ELR (cell line): Measurements from ENCODE around the gene ZSWIM5.

Experiments
- DNase-seq: peaks from one replicate; pipeline ENCODE4 v3.0.0-alpha.2; 2015; ENCODE audit warnings: low read depth

ZSWIM5 gene

GRCh38 chr1:45026446-45026845, 180.0 kb downstream of the ZSWIM5 start:
- DNase-seq, result no peak

GRCh38 chr1:45023663-45024062, 182.7 kb downstream of the ZSWIM5 start:
- DNase-seq, result no peak

DNA sequence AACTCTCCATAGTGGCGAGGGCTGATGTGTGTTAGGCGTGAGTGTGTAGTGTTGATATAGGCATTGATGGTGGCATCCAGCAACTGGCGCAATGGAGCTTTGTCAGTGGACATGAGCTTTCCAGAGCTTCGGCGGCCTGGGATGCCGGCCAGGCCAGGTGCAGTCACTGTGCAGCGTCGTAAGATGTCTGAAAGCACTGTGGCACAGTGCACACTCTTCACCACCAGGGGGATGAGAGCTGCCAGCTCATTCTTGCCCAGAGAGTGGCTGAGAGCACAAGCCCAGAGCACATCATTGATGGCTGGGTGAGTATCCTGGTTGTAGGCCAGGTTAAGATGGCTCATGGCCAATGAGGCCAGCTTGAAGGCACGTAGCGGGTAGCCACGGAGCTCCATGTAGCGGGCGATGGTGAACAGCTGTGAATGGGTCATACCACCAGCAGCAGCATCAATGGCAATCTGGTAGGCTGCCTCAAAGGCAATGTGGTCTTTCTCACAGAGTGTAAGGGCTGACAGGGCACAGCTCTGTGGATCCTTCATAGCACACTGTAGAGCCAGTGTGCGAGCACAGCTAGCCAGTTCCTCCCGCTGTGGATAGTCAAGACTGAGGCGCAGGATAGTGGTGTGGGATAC, 187.7 kb downstream of the ZSWIM5 start:
- DNase-seq, result peak; percentile 71

DNA sequence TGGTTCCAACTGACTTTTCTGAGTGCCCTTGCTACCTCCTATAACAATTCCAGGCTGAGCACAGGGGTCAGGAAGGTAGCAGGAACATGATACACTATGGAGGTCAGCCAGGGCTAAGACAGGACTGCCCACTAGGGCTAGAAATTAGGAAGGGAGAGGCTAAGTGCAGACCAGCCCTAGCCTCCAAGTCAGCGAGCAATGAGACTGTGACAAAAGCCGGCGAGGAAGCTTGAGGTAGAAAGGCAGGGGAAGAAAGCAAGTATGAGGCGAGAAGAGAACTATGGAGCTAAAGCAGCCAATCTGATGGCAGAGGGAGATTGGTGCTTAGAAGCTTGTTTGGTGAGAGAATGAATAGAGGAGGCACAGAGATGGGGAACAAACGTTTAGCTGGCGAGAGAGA, 189.6 kb downstream of the ZSWIM5 start:
- DNase-seq, result no peak

DNA sequence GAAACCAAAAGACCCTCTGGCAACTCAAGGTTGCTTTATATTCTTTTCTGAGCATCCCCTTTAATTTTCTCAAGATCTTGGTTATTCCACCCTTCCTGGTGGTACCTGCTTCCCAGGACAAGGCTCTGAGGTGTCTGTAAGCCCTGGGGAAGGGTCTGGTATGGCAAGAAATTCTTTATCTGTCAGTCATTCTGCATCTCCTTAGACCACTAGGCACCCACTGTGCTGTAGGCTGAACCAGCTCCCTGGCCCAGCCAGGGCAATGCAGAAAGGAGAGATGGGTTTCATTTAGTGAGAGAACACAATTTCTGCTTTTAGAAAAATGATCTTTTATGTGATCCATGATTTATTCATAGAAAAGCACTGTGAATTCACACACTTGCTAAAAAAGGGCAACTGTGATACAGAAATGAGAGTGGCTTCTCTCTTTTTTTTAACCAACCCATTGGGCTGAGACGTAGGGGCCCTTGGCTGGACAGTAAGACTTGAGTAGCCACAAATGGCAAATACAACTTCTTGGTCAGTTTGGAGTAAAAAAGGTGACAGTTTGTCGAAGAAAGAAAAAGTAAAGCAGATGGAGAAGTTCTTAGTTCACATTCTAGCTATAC, 190.2 kb downstream of the ZSWIM5 start:
- DNase-seq, result no peak

GRCh38 chr1:45015683-45016082, 190.7 kb downstream of the ZSWIM5 start:
- DNase-seq, result no peak

- DNase-seq, result peak; percentile 83
Measured at GRCh38 chr1:45014321-45015028, 191.9 kb downstream of the ZSWIM5 start.

- DNase-seq, result no peak
Measured at GRCh38 chr1:45013551-45014209, 192.7 kb downstream of the ZSWIM5 start.

DNA sequence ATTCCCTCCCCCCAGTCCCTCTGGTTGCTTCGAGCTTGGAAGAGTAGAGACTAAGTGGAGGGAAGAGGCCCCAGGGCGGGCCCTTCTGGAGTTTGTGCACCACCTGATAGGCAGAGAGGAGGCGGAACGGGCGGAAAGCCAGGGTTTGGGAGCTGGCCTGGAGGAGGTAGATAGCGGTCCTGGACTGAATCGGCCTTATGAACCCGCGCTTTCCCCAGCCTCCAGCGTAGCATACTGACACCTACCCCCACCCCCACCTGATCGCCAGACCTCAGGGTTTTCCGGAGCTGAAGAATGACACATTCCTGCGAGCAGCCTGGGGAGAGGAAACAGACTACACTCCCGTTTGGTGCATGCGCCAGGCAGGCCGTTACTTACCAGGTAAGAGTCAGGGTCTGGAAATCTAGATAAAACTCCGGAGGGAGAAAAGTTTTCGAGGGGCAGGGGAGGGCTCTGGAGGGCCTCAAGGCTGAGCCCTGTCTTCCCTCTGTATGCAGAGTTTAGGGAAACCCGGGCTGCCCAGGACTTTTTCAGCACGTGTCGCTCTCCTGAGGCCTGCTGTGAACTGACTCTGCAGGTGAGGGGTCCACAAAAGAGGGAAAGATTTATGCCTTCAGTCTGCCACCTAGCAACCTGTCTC, 193.6 kb downstream of the ZSWIM5 start:
- DNase-seq, result peak; percentile 84

DNA sequence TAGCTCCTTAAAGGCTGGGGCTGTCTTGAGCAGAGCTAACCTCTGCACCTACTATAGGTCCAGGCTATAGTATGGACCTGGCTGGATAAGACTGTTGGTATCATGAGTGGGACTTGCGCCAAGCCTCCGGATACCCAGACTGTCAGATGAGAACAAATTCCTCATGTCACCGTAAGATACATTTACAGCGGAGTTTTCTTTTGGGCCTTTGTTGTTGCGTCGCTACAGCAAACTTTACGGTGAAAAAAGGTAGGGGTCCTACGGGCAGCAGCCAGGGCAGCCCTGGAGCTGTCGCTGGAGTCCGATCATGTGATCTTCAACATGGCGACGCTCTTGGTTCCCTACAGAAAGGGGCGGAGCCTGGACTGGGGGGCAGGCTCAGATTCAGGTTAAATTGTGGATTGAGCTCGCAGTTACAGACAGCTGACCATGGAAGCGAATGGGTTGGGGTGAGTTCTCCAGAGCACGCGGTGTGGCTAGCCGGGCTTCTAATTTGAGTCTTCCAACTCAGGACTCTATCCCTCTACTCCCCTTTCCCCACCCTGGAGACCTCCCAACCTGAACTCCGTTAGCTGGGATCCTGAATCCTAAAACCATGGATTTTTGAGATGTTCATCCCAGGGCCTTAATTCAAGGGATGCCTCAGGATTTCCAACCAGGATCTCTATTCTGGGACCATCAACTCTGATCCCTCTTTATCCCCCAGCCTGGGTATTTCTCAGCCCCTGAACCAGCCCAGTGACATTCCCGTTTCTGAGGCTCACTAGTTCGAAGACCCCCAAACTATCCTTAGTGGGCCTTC, 194.4 kb downstream of the ZSWIM5 start, which contains the start of gene UROD:
Gene UROD, plus strand, starts transcription at position 418 of the 802 bp plus-strand sequence. Its CDS starts 12 bp downstream, at position 430.
- peak; percentile 98 for DNase-seq

DNA sequence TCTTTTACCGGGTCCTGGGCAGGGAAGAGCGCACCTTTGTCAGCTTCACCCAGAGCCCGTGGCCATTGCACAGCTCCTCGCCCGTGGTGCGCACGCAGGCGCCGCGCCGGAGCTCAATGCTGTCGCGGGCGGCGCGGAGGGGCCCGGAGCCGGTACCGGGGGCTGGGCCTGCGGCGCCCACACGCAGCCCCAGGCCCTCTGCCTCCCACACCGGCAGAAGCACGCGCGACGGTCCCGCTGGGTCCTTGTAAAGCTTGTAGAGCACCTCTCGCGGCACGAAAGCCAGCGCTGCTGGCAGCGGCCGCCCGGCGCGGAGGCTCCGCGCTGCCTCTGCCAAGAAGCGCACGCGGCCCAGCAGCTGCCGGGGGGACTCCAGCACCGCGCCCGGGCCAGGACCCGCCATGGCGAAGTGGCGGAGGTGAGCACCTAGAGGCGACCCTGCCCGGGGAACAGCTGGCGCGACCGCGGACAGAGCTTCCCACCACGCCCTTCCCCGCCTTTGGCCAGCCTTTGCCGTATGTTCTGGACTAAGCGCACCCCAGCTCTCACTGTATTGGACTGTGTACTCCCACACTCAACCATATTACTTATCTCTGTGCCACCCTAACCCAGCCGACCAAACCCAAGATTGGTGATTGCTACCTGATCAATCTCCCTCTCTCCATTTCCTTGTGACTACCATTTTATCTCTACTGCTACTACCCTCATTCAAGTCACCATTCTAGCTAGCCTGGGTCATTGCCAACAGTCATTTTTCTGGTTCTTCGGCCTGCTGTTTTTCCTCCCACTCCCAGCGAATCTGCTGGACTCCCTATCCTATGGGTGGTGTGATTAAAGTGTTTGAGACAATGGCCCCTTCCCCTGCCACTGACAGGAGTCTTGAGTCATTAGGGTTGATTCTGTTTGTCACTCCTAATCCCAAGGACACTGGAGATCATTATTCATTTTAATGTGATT, 195.3 kb downstream of the ZSWIM5 start, which contains the start of gene HECTD3:
Gene HECTD3, minus strand, starts transcription at position 470 of the 957 bp plus-strand sequence. Its CDS starts 67 bp downstream, at position 403.
- DNase-seq, result peak; percentile 84

DNA sequence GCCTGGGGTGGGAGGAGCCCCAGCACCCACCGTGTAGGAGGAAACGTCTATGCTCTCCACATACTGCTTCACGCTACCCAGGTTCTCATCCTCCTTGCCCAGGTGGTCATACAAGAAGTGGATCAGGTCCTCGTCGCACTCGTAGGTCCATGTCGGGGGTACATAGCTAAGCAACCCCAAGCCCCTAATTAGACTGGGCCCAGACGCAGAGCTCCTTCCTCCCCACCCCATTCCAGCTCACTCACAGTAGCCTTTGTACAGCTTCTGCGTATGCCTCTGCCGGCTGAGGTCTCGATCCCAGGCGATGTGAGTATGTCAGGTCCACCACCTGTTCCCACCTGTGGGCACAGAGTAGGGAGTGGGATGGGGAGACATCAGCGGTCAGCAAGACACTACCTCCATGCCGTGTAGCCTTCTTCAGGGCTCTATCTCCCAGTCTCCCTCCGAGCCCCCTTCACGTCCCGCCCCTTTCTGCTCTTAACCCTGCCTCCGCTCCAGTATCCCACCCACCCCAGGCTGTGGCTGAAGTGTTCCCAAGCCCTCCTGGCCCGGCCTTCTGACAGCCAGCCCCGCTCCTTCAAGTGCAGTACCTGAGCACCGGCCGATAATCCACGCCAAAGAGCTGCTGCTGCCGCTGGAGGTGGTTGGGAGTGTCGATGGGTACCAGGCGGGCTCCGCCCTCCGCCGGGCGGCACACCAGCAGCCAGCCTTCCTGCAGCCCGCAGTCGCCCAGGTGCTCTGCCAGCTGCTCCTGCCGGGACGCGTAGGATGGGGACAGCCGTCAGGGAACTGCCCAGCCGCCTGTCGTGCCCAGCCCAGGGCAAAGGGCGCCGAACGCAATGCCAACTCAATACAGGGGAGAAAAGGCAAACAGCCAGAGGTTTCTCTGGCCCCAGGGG, 196.2 kb downstream of the ZSWIM5 start:
- DNase-seq, result peak; percentile 31

DNA sequence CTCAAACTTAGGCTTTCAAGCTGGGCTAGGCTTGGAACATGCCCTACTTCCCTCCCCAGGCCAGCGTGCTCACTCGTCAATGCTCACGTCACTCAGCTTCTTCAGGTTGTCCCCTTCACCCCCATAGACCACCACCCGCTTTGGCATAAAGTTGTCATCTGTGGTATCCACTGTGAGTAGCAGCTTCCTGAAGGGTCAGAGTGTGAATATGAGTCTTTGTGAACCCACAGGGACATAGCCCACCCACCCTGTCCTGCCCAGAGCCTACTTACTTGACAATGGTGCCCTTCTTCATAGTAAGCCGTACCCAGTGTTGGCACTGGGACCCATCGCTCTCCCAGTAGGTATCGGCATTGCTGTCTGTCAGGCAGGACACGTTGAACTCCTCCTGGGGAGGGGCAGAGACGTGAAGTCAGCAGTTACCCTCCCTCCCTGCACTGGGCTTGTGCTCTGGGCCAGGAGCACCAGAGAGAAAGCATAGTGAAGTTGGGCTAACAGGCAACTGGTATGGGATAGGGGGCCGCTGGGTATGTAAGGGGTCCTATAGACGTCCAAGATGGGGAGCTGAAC, 197.0 kb downstream of the ZSWIM5 start:
- no peak for DNase-seq

DNA sequence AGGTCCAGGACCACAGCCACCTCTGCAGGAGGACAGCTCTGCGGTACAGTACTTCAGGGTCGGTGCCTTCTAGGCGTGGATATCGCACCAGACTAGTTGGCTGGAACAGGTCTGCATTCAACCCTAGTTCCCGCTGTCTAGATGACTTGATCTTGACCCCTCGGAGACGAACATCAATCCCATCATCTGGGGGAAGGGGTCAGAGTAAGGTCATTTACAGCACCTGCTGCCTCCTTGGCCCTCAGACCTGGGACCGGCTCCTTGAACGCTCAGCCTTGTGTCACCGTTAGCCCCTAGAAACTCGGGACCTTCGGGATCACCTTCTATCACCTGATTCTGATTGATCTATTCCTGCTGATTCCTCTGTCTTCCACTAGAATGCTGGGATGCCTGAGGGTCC, 197.9 kb downstream of the ZSWIM5 start:
- no peak for DNase-seq

DNA sequence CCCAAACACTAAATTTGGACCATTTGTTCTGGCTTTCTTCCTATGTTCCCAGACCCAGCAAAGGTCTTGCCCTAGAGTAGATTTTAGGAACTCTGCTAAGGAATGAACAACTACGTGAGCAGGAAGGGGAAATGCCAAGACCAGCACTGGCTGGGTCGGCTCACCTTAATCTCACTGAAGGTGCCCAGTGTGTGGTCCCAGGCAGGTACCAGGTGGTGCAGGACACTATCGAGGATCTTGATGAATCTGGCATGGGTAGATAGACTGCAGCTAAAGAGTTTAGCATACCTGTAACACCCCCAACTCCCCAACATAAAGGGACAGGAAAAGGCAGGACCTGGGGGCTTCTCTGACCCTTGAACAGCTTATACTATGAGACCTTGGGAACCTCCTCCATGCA, 198.3 kb downstream of the ZSWIM5 start:
- no peak for DNase-seq

- no peak for DNase-seq
Measured at GRCh38 chr1:45007311-45007710, 199.1 kb downstream of the ZSWIM5 start.

DNA sequence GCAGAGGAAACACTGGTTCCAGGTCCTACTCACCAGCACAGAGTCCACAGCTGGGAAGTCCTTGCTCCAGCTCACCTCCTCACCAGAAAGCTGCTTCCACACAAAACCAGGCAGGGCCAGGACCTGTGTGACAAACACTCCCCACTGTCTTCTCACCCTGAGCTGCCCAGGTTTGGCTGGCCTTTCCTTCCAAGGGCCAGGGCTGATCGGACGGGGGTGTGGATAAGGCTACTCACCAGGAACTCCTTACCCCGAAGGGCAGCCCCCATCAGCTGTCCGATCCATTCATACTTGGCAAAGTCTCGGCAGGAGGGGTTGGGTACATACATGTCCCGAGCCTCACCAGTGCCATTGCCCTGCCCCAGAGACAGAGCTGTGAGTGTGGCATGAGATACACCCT, 200.6 kb downstream of the ZSWIM5 start:
- no peak for DNase-seq

DNA sequence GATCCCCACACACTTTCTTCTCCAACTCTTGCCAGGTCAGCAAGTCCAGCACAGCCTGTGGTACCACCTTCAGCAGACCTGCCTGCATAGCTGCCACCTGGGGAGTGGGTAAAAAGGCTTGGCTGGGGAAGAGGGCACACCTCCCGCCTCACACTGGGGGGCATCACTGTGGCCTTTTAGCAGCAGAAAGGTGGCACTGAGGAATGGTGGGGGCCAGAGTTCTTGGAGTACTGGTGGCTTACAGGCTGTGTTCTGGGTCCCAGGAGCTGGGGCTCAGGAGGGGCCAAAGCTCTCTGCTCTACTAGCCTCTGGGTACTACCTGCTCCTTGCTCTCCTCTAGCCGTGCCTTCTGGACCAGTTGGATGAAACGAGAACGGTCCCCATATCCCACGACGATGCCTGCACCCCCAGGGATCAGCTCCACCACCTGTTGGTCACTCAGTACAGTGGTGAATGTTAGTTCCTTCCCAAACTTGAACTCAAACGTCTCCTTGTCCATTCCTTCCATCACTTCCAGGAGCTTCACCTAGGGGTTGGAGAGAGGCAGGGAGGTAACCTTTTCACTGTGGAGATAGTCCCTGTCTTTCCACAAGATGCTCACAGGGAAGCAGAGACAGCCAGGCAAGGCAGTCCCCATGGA, 202.0 kb downstream of the ZSWIM5 start:
- no peak for DNase-seq
